ENCODE data around the gene OR51V1. TPM values are rescaled to one million over a fixed set of nuclear protein-coding genes. Genes with fewer than 3 reads are reported as not detected.

The OR51V1 gene
- total RNA-seq, 4 donors from 2014 or later = not detected

DNA sequence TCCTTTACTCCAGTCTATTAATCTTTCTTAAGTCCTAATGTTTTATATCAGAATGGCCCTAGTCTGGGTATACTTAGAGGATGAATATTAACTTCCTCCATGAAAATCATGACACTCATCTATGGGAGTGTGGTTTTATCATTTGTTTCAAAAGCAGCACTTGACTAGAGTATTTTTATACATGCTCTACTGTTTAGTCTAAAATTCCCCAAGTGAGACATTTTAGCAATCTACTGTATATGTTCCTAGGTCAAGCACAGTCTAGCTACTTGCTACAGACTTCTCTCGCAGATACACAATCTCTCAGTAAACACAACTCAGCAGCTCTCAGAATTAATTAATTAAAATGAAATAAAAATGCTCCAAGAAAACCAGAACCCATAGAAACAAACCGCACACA, 29.3 kb upstream of the OR51V1 start:
- Histone ChIP-seq H3K4me3 (no peak overlapping the region), H3K36me3 (no peaks in the 10 kb centered on the region), H3K27ac (no peak overlapping the region), H3K27me3 (no peaks in the 10 kb centered on the region), H3K9me3 (no peaks in the 10 kb centered on the region), H3K4me1 (no peaks in the 10 kb centered on the region)
- no peak for DNase-seq (ENCODE audit: low spot score in 2 of 2)
- TF ChIP-seq EP300 (IDR thresholded peaks at IDR 0.05) = no peak
- 87 to 91% methylated on average over 2 of the region's 2 CpGs for WGBS, 2 donors

DNA sequence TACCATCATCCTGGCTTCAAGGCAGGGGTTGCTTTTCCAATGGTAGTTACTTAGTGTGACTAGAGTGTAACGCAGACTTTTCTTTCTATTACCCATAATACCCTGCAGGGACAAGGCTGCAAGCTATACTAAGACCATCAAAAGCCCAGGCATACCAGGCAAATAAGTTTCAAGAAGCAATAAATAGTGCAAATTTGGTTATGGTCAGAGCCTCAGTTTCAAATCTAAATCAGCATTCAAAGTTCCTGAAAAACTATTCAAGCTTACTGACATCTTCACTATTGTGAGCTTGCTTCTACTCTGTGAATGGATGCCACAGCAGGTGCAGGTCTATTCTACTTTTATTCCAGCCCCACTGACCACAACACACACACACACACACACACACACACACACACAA, 28.9 kb upstream of the OR51V1 start:
- Histone ChIP-seq H3K27ac (no peak overlapping the region), H3K9me3 (no peaks in the 10 kb centered on the region), H3K27me3 (no peaks in the 10 kb centered on the region), H3K36me3 (no peaks in the 10 kb centered on the region), H3K4me1 (no peaks in the 10 kb centered on the region), H3K4me3 (no peak overlapping the region)
- 80 to 94% methylated on average over 1 of the region's 1 CpG for WGBS, 2 donors
- TF ChIP-seq POLR2A (IDR thresholded peaks at IDR 0.05) (no peak), EP300 (IDR thresholded peaks at IDR 0.05) (no peak), CTCF (IDR thresholded peaks at IDR 0.05) (no peak)
- DNase-seq (ENCODE audit: low spot score in 2 of 2) = no peak

DNA sequence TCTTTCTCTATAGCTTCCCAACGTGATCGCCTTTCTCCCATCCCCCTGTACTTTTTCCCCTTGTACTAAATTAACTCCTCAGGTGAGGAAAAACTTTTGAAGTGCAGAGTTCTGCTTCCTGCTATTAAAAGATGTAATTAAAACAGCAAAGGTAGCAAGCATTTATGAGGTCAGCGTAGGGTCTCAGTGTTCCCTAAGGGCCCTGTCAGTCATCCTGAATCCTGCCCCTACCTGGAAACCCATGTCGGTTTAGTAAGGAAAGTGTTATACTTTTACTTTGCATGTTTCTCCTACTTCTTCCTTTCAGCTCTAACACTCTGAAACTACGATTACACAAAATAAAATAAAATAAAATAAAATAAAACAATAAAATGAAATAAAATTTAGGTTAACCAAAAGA, 27.6 kb upstream of the OR51V1 start:
- TF ChIP-seq CTCF (IDR thresholded peaks at IDR 0.05) (no peak), POLR2A (IDR thresholded peaks at IDR 0.05) (no peak), EP300 (IDR thresholded peaks at IDR 0.05) (no peak)
- 46 to 50% methylated on average over 5 of the region's 5 CpGs for WGBS, 2 donors
- Histone ChIP-seq H3K4me1 (no peaks in the 10 kb centered on the region), H3K9me3 (no peaks in the 10 kb centered on the region), H3K36me3 (no peaks in the 10 kb centered on the region), H3K4me3 (no peak overlapping the region), H3K27me3 (no peaks in the 10 kb centered on the region), H3K27ac (no peak overlapping the region)
- DNase-seq (ENCODE audit: low spot score in 2 of 2) = no peak

- no peak overlapping the region for H3K27ac ChIP-seq
- WGBS, 2 donors = 18 to 22% methylated on average over 1 of the region's 1 CpG
- H3K4me3 ChIP-seq = no peak overlapping the region
- DNase-seq (ENCODE audit: low spot score in 2 of 2) = no peak
- no peaks in the 10 kb centered on the region for H3K27me3 ChIP-seq
- H3K36me3 ChIP-seq = no peaks in the 10 kb centered on the region
- no peaks in the 10 kb centered on the region for H3K4me1 ChIP-seq
- TF ChIP-seq CTCF (IDR thresholded peaks at IDR 0.05) (no peak), EP300 (IDR thresholded peaks at IDR 0.05) (no peak), POLR2A (IDR thresholded peaks at IDR 0.05) (no peak)
- H3K9me3 ChIP-seq = no peaks in the 10 kb centered on the region
These were observed 27.2 kb upstream of the OR51V1 start for GRCh38 chr11:5227681-5228080.

DNA sequence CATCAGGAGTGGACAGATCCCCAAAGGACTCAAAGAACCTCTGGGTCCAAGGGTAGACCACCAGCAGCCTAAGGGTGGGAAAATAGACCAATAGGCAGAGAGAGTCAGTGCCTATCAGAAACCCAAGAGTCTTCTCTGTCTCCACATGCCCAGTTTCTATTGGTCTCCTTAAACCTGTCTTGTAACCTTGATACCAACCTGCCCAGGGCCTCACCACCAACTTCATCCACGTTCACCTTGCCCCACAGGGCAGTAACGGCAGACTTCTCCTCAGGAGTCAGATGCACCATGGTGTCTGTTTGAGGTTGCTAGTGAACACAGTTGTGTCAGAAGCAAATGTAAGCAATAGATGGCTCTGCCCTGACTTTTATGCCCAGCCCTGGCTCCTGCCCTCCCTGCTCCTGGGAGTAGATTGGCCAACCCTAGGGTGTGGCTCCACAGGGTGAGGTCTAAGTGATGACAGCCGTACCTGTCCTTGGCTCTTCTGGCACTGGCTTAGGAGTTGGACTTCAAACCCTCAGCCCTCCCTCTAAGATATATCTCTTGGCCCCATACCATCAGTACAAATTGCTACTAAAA, 26.3 kb upstream of the OR51V1 start, which contains the start of gene HBB:
HBB (minus strand) TSS at position 340 of the 579 bp plus-strand sequence; CDS start at position 290, 50 bp downstream.
- Histone ChIP-seq H3K4me1 (no peaks in the 10 kb centered on the region), H3K36me3 (no peaks in the 10 kb centered on the region), H3K27ac (no peak within 1 kb of the TSS), H3K4me3 (no peak within 1 kb of the TSS), H3K27me3 (no peaks in the 10 kb centered on the region), H3K9me3 (no peaks in the 10 kb centered on the region)
- 90 to 98% methylated on average over 3 of the region's 3 CpGs for WGBS, 2 donors
- DNase-seq (ENCODE audit: low spot score in 2 of 2) = no peak
- TF ChIP-seq POLR2A (IDR thresholded peaks at IDR 0.05) (no peak), CTCF (IDR thresholded peaks at IDR 0.05) (no peak), EP300 (IDR thresholded peaks at IDR 0.05) (no peak)

- TF ChIP-seq EP300 (IDR thresholded peaks at IDR 0.05) (no peak), POLR2A (IDR thresholded peaks at IDR 0.05) (no peak), CTCF (IDR thresholded peaks at IDR 0.05) (no peak)
- no peaks in the 10 kb centered on the region for H3K36me3 ChIP-seq
- no peaks in the 10 kb centered on the region for H3K4me1 ChIP-seq
- no peak overlapping the region for H3K4me3 ChIP-seq
- H3K9me3 ChIP-seq = no peaks in the 10 kb centered on the region
- DNase-seq (ENCODE audit: low spot score in 2 of 2) = no peak
- WGBS, 2 donors = 43 to 50% methylated on average over 2 of the region's 2 CpGs
- no peak overlapping the region for H3K27ac ChIP-seq
- no peaks in the 10 kb centered on the region for H3K27me3 ChIP-seq
These were observed 25.0 kb upstream of the OR51V1 start for GRCh38 chr11:5225480-5225871.
